ENCODE results near the gene IDUA.

Gene IDUA

DNA sequence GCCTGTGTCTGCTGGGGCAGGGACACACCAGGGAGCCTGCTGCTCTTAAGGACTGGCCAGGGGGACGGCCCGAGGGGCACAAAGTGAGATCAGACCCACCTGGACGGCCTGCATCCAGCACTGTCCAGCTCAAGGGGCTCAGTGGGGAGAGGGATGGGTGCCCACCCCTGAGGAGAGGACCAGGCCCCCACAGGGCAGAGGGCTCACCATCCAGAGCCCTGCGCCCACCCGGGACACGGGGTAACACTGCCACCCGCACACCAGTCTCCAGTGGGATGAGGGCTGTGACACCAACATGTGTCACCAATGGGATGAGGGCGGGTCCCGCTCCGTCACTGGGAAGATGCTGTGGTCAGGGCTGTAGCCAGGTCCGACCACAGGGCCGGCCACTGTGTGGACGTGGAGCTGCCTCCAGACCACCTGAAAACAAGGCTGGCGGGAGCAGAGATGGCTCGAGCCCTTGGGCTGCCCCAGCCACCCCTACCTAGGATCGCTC is 26.7 kb upstream of the IDUA start:
- TF ChIP-seq, protein P1, sequence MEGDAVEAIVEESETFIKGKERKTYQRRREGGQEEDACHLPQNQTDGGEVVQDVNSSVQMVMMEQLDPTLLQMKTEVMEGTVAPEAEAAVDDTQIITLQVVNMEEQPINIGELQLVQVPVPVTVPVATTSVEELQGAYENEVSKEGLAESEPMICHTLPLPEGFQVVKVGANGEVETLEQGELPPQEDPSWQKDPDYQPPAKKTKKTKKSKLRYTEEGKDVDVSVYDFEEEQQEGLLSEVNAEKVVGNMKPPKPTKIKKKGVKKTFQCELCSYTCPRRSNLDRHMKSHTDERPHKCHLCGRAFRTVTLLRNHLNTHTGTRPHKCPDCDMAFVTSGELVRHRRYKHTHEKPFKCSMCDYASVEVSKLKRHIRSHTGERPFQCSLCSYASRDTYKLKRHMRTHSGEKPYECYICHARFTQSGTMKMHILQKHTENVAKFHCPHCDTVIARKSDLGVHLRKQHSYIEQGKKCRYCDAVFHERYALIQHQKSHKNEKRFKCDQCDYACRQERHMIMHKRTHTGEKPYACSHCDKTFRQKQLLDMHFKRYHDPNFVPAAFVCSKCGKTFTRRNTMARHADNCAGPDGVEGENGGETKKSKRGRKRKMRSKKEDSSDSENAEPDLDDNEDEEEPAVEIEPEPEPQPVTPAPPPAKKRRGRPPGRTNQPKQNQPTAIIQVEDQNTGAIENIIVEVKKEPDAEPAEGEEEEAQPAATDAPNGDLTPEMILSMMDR (conservative IDR thresholded peaks at IDR 0.05; ENCODE audit: low read depth, low read length) = no peak
- H3K4me3 ChIP-seq (ENCODE audit: low read depth, low read length) = no peak overlapping the region
- DNase-seq (ENCODE audit: low read depth) = no peak

DNA sequence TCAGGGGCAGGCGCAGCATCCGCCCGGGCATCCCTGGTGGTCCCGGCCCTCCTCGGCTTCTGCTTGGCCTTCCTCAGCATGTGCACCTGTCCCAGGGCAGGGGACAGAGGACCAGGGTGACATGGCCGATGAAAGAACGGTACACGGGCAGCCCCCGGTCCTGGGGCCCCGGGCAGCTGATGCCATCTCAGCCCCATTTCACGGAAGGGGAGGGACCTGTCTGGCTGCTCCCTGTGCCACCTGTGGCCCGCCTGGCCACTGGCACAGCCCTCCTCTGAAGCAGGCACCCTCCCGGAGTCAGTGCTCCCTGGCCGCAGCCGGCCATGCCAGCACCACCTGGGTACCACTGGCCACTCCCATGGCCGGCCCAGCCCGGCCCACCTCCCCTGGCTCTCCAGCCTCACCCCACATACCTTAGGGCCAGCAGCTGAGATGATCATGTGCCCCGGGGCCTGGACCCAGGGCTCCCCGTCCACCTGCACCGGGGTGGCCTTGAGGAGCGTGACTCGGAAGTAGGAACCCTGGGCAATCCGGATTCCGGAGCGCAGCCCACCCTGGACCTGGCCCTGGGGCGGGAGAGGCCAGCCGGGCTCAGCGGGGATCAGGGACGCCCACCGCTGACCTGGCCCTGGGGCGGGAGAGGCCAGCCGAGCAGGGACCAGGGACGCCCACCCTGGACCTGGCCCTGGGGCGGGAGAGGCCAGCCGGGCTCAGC is 26.1 kb upstream of the IDUA start:
- TF ChIP-seq, protein P1 (conservative IDR thresholded peaks at IDR 0.05; ENCODE audit: low read depth, low read length) = no peak
- DNase-seq (ENCODE audit: low read depth) = no peak
- no peak overlapping the region for H3K4me3 ChIP-seq (ENCODE audit: low read depth, low read length)

DNA sequence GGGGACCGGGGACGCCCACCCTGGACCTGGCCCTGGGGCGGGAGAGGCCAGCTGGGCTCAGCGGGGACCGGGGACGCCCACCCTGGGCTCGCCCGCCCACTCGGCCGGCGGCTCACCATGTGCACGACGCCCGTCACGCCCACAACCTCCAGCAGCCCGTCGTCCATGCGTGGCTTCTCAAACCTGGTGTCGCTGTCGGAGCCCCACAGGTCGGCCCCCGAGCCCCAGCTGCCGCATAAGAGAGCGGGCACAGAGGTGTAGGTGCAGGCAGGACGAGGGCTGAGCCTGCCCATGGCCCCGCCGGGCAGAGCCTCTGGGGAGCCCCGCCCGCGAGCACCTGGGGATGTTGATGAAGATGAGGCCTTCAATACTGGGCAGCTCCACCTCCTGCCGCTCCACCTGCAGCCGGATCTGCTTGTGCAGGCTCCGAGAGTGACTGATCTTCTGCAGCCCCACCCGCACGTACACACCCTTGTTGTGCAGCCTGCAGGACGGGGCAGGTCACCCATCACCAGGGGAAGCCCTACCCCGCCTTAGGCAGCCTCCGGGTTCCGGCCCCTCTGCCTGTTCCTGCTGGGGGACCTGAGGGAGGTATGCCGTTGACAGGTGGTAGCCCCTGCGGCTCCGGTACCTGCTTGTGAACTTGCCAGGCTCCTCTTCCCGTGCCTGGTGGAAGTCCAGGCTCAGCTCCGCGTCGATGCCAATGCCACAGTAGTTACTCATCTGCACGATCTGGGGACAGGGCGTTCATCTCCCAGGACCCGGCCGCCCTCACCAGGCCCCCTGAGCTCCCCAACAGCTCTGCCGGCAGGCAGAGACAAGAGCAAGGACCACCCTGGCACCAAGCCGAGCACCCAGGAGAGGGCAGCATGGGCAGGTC is 25.3 kb upstream of the IDUA start:
- no peak for DNase-seq (ENCODE audit: low read depth)

DNA sequence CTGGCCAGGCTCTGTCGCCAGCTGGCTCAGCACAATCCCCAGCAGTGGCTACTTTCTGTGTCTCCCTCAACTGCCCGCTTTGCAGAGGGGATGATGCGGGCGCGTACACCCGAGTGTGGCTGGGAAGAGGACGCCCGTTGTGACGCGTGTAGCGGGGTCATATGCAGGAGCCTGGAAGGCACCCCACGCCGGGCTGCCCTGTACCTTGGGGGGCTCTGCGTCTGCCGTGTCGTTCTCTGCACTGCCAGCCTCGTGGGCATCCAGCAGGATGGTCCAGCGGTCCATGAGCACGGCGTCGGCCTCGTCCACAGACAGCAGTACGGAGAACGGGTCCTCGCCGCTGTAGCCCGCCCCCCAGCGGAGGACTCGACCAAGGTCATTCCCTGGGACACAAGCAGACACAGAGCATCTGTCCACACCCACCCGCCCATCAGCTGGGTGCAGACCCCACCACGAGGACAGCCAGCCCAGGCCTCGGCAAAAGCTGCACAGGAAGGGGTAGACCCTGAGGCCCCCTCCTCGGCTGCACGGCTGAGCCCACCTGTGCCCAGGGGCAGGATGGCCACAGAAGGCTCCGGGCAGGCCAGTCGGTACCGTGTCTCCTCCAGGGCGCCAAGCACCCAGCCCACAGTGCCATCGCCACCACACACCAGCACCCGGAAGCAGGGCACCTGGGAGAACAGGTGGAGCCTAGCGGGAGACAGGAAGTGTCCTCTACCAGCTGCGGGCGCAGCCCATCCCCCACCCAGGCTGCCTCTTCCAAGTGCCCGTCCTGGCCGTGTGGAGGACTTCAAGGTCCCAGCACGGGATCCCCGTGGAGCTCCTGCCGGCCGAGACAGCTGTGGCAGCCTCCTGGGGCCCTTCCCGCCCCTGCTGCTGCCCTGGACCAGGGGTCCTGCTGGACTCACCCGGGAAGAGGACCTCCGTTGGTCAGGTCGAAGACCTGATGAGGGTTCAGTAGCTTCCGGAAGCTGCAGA is 24.3 kb upstream of the IDUA start:
- no peak overlapping the region for H3K4me3 ChIP-seq (ENCODE audit: low read depth, low read length)
- no peak for DNase-seq (ENCODE audit: low read depth)
- TF ChIP-seq, protein P1 (conservative IDR thresholded peaks at IDR 0.05; ENCODE audit: low read depth, low read length) = no peak

More for the DNA sequence above, 25.3 kb upstream of the IDUA start:
- no peak overlapping the region for H3K4me3 ChIP-seq (ENCODE audit: low read depth, low read length)
- TF ChIP-seq, protein P1 (conservative IDR thresholded peaks at IDR 0.05; ENCODE audit: low read depth, low read length) = no peak

DNA sequence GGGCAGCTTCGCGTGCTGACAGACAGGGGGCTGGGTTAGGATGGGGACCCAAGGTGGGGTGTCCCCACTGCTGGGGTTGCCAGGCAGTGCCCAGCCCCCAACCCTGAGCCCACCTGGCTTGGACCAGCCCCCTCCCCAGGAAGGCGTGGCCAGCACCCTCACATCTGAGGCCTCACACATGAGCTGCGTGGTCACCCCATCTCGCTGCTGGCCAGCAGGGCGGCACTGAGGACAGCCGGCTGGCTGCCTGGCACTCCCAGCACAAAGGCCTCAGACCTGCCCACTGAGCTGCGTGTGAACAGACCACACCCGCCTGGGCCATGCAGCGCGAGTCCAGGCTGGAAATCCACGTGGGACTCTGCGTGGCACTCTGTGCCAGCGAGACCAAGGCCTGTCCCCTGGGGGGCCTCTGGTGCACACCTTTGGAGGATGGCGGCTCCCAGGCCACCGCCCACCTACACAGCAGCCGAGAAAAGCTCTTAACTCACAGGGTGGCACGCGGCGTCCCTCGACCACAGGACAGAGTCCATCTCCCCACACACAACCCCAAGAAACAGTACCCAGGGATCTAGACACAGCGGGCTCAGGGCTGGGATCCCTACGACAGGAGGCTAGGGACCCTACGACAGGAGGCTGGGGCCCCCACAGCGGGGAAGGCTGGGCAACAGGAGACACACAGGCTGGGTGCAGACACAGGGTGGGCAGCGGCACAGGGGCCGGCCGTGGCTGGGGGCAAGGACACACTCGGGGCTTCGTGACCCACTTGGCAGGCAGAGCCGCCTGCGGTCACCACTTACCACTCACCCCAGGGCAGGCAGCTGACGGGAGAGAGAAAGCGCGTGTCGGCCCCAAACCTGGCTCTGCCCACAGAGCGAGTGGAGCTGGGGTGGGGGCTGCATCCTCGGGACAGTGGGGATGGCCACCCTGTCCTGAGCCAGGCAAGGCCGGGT is 23.3 kb upstream of the IDUA start:
- no peak for DNase-seq (ENCODE audit: low read depth)
- H3K4me3 ChIP-seq (ENCODE audit: low read depth, low read length) = no peak overlapping the region
- TF ChIP-seq, protein P1 (conservative IDR thresholded peaks at IDR 0.05; ENCODE audit: low read depth, low read length) = no peak

Measured in choroid plexus epithelial cell (primary cell).